HCT116 (cell line): ENCODE results near the gene FAM43A. TPM values are rescaled to one million over a fixed set of nuclear protein-coding genes. Genes with fewer than 3 reads are reported as not detected.

Source experiments
- ATAC-seq: fragments of 200-7000 bp; cut with Tn5 transposase; 2 replicates; pipeline ENCODE4 v1.9.1; 2020; ENCODE audit warnings: mild to moderate bottlenecking, moderate library complexity
- BruUV-seq: library from RNA; stranded (reverse); fragments of 400-500 nt; replicated peaks from 2 replicates; lab custom pipeline; 2021; lab: Mats Ljungman, UMichigan
- CTCF ChIA-PET: fragments of 300-600 bp; sonication (Branson Sonifier 250); formaldehyde crosslinking; loops from one replicate; lab custom pipeline; 2021; ENCODE audit warnings: antibody characterized with exemption; lab: Charles Lee
- POLR2A ChIA-PET: fragments of 300-600, 350-600 bp; sonication (Branson Sonifier 250); formaldehyde crosslinking; loops from one replicate; lab custom pipeline; 2021; ENCODE audit warnings: antibody characterized with exemption; lab: Charles Lee
- RAD21 ChIA-PET, 2 experiments: fragments of 300-600 bp; sonication (Branson Sonifier 250); formaldehyde crosslinking; loops; one replicate each; lab custom pipeline; 2023; ENCODE audit warnings: low total read pairs in 2 of 2; ENCODE audit not compliant: uncharacterized antibody in 2 of 2, unreplicated experiment in 2 of 2, low non-redundant PET in 1 of 2; lab: Charles Lee
- DNase-seq: peaks from one replicate; pipeline ENCODE4 v3.0.0-alpha.2; 2010; ENCODE audit warnings: low read depth, low spot score
- H2AFZ ChIP-seq: fragments of 200-600 bp; shearing (Covaris generic), sonication (generic); 2 replicates; pipeline ENCODE4 v1.6.1; 2017; ENCODE audit warnings: low read depth, mixed run types, mixed read lengths, antibody characterized with exemption, low read length; ENCODE audit not compliant: poor library complexity, severe bottlenecking
- H3K27ac ChIP-seq: 2 replicates; pipeline ENCODE4 v1.5.1; 2012; ENCODE audit warnings: low read depth, low read length
- H3K27me3 ChIP-seq: fragments of 200-600 bp; sonication (generic); 2 replicates; pipeline ENCODE4 v1.6.1; 2016; ENCODE audit warnings: mixed run types, low read length, mixed read lengths; ENCODE audit not compliant: insufficient read depth
- H3K36me3 ChIP-seq, 2 experiments: fragments of 200-500 bp in 1 of 2; fragments of 200-600 bp in 1 of 2; sonication (Bioruptor generic) in 1 of 2; sonication (generic) in 1 of 2; 2 replicates each; pipeline versions ENCODE4 v1.5.1 to v1.6.1; 2014 to 2016; ENCODE audit warnings: low read length in 2 of 2, inconsistent platforms in 1 of 2, mixed read lengths in 1 of 2, mixed run types in 1 of 2; ENCODE audit not compliant: insufficient read depth in 2 of 2, control insufficient read depth in 1 of 2
- H3K4me1 ChIP-seq, 2 experiments: fragments of 200-600 bp in 1 of 2; sonication (generic) in 1 of 2; 2 replicates each; pipeline versions ENCODE4 v1.5.1 to v1.6.1; 2012 to 2017; ENCODE audit warnings: low read length in 2 of 2, inconsistent platforms in 1 of 2, mild to moderate bottlenecking in 1 of 2, mixed read lengths in 1 of 2, mixed run types in 1 of 2, moderate library complexity in 1 of 2; ENCODE audit not compliant: insufficient read depth in 2 of 2, control insufficient read depth in 1 of 2
- H3K4me2 ChIP-seq: fragments of 200-600 bp; sonication (generic); 2 replicates; pipeline ENCODE4 v1.6.1; 2017; ENCODE audit warnings: mixed run types, low read length, mixed read lengths
- H3K4me3 ChIP-seq, 2 experiments: fragments of 200-600 bp in 1 of 2; sonication (generic) in 1 of 2; replicated peaks in 1 of 2; 2 replicates each; pipeline ENCODE4 v1.5.1; 2011 to 2016; ENCODE audit warnings: low read length in 2 of 2, control low read depth in 1 of 2, low read depth in 1 of 2, mild to moderate bottlenecking in 1 of 2, mixed read lengths in 1 of 2, mixed run types in 1 of 2
- H3K79me2 ChIP-seq: fragments of 200-600 bp; sonication (generic); 2 replicates; pipeline ENCODE4 v1.6.1; 2017; ENCODE audit warnings: mild to moderate bottlenecking, mixed run types, low read length, moderate library complexity, mixed read lengths; ENCODE audit not compliant: insufficient read depth
- H3K9ac ChIP-seq: fragments of 200-600 bp; sonication (generic); 2 replicates; pipeline ENCODE4 v1.6.1; 2016; ENCODE audit warnings: low read length, mixed read lengths
- H3K9me2 ChIP-seq: fragments of 200-600 bp; sonication (generic), shearing (Covaris generic); 2 replicates; pipeline ENCODE4 v1.6.1; 2017; ENCODE audit warnings: mixed run types, mild to moderate bottlenecking, moderate library complexity; ENCODE audit not compliant: insufficient read depth
- H3K9me3 ChIP-seq, 2 experiments: fragments of 200-500 bp in 1 of 2; fragments of 200-600 bp in 1 of 2; sonication (Bioruptor generic) in 1 of 2; sonication (generic) in 1 of 2; 2 replicates each; pipeline ENCODE4 v1.6.1; 2014 to 2017; ENCODE audit warnings: low read length in 2 of 2, mixed read lengths in 2 of 2, inconsistent platforms in 1 of 2, low read depth in 1 of 2, mild to moderate bottlenecking in 1 of 2, mixed run types in 1 of 2, moderate library complexity in 1 of 2; ENCODE audit not compliant: control insufficient read depth in 1 of 2, insufficient read depth in 1 of 2
- H4K20me1 ChIP-seq: fragments of 200-600 bp; sonication (generic), shearing (Covaris generic); 2 replicates; pipeline ENCODE4 v1.6.1; 2017; ENCODE audit warnings: mixed run types, mild to moderate bottlenecking, moderate library complexity; ENCODE audit not compliant: insufficient read depth
- ATF3 ChIP-seq: IDR thresholded peaks from 2 replicates; pipeline ENCODE4 v1.6.1; 2012
- CEBPB ChIP-seq: IDR thresholded peaks from 2 replicates; pipeline ENCODE4 v1.6.1; 2012; ENCODE audit warnings: low read depth
- CTCF ChIP-seq, 3 experiments: fragments of 200-600 bp in 1 of 3; sonication (generic) in 1 of 3; IDR thresholded peaks in 2 of 3; conservative IDR thresholded peaks in 1 of 3; 2 replicates each; pipeline ENCODE4 v1.5.1; 2012 to 2017; ENCODE audit warnings: low read depth in 2 of 3, low read length in 2 of 3, antibody characterized with exemption in 1 of 3, borderline replicate concordance in 1 of 3, control low read depth in 1 of 3, mild to moderate bottlenecking in 1 of 3, mixed read lengths in 1 of 3, mixed run types in 1 of 3, moderate library complexity in 1 of 3; ENCODE audit not compliant: insufficient read depth in 1 of 3
- EGR1 ChIP-seq: IDR thresholded peaks from 2 replicates; pipeline ENCODE4 v1.6.1; 2012; ENCODE audit warnings: low read depth
- ELF1 ChIP-seq: IDR thresholded peaks from 2 replicates; pipeline ENCODE4 v1.6.1; 2012; ENCODE audit warnings: low read depth, borderline replicate concordance
- EZH2phosphoT487 ChIP-seq: fragments of 200-600 bp; IDR thresholded peaks from 2 replicates; pipeline ENCODE4 v1.6.1; 2018; ENCODE audit warnings: antibody characterized with exemption, borderline replicate concordance
- FOSL1 ChIP-seq: IDR thresholded peaks from 2 replicates; pipeline ENCODE4 v1.6.1; 2012; ENCODE audit warnings: low read depth
- JUND ChIP-seq: IDR thresholded peaks from 2 replicates; pipeline ENCODE4 v1.6.1; 2012
- POLR2AphosphoS5 ChIP-seq: IDR thresholded peaks from 2 replicates; pipeline ENCODE4 v1.6.1; 2011; ENCODE audit warnings: mild to moderate bottlenecking, low read depth, low read length, moderate library complexity
- RAD21 ChIP-seq: IDR thresholded peaks from 2 replicates; pipeline ENCODE4 v1.6.1; 2012; ENCODE audit warnings: low read depth, mild to moderate bottlenecking
- REST ChIP-seq: IDR thresholded peaks from 2 replicates; pipeline ENCODE4 v1.6.1; 2012; ENCODE audit warnings: low read depth
- SIN3A ChIP-seq: IDR thresholded peaks from 2 replicates; pipeline ENCODE4 v1.6.1; 2012; ENCODE audit warnings: low read depth
- TCF7L2 ChIP-seq: IDR thresholded peaks from 2 replicates; pipeline ENCODE4 v1.7.0; 2011; ENCODE audit warnings: borderline replicate concordance, inconsistent platforms; ENCODE audit not compliant: insufficient read depth, insufficient read length; ENCODE audit errors: extremely low read depth
- ZBTB33 ChIP-seq: IDR thresholded peaks from 2 replicates; pipeline ENCODE4 v1.6.1; 2011; ENCODE audit warnings: mild to moderate bottlenecking, low read length, moderate library complexity; ENCODE audit not compliant: insufficient replicate concordance; ENCODE audit errors: extremely low read depth
- ZFX ChIP-seq: fragments of 450-650 bp; IDR thresholded peaks from 2 replicates; pipeline ENCODE4 v1.6.1; 2017
- intact Hi-C: fragments of 100-400 bp; cut with micrococcal nuclease; formaldehyde crosslinking; loops from 2 replicates; pipeline ENCODE4 v1.10.0; 2022
- total RNA-seq: library from RNA; stranded (reverse); gene quantifications from one replicate; pipeline ENCODE4 v1.2.1, GENCODE V29; 2021; ENCODE audit not compliant: unreplicated experiment

FAM43A gene
- total RNA-seq, 1 experiment from 2014 or later: 6.8 TPM

GRCh38 chr3:194686816-194687637, 1.3 kb downstream of the FAM43A start (continued):
- TF ChIP-seq CEBPB (no peak), POLR2AphosphoS5 (no peak), ATF3 (no peak)

- ChIA-PET RAD21 (no interaction called here), POLR2A (interaction anchor here (1.8 kb wide), 1 partner anchor 182 kb away, joined by 4 read pairs; no protein-coding TSS in a partner anchor), CTCF (no interaction called here)
- no peaks in the 10 kb centered on the region for H4K20me1 ChIP-seq
- no peak overlapping the region for H3K4me3 ChIP-seq
- ATAC-seq: no peak
- no peak overlapping the region for H3K27ac ChIP-seq
- no peaks in the 10 kb centered on the region for H3K79me2 ChIP-seq
- intact Hi-C loops: no loop called here
- no peaks in the 10 kb centered on the region for H3K9me3 ChIP-seq
- H3K9me2 ChIP-seq: no peaks in the 10 kb centered on the region
- no peaks in the 10 kb centered on the region for H3K27me3 ChIP-seq
- H3K4me2 ChIP-seq: no peak overlapping the region
- BruUV-seq: no TSS peak
- no peak overlapping the region for H2AFZ ChIP-seq
- peaks cover 18 to 43% of the 10 kb centered on the region in 2 experiments for H3K4me1 ChIP-seq
- H3K36me3 ChIP-seq: no peaks in the 10 kb centered on the region
- no peak overlapping the region for H3K9ac ChIP-seq
- DNase-seq: no peak
- no peak for TF ChIP-seq EZH2phosphoT487
- no peak for TF ChIP-seq ATF3
- TF ChIP-seq EGR1: no peak
- no peak for TF ChIP-seq JUND
- TF ChIP-seq REST: no peak
- no peak for TF ChIP-seq POLR2AphosphoS5
- no peak for TF ChIP-seq ZFX
- no peak for TF ChIP-seq FOSL1
- no peak for TF ChIP-seq TCF7L2
- no peak for TF ChIP-seq ELF1
- TF ChIP-seq ZBTB33: no peak
- TF ChIP-seq RAD21: no peak
- no peak for TF ChIP-seq SIN3A
- no peak for TF ChIP-seq CTCF (IDR thresholded peaks at IDR 0.05 in 2 of 3, conservative IDR thresholded peaks at IDR 0.05 in 1 of 3; ENCODE audit: borderline replicate concordance in 1 of 3, insufficient read depth in 1 of 3, low read depth in 2 of 3, low read length in 2 of 3)
Observed at GRCh38 chr3:194687638-194688199, 2.0 kb downstream of the FAM43A start.
